Measurements from ENCODE around the gene RBBP8NL. TPM values are rescaled to one million over a fixed set of nuclear protein-coding genes. Genes with fewer than 3 reads are reported as not detected.
A peak's percentile ranks its signal among the peaks of the same experiment; 100 is the strongest.

RBBP8NL gene
- total RNA-seq, 1 experiment from 2014 or later = 0.28 TPM

DNA sequence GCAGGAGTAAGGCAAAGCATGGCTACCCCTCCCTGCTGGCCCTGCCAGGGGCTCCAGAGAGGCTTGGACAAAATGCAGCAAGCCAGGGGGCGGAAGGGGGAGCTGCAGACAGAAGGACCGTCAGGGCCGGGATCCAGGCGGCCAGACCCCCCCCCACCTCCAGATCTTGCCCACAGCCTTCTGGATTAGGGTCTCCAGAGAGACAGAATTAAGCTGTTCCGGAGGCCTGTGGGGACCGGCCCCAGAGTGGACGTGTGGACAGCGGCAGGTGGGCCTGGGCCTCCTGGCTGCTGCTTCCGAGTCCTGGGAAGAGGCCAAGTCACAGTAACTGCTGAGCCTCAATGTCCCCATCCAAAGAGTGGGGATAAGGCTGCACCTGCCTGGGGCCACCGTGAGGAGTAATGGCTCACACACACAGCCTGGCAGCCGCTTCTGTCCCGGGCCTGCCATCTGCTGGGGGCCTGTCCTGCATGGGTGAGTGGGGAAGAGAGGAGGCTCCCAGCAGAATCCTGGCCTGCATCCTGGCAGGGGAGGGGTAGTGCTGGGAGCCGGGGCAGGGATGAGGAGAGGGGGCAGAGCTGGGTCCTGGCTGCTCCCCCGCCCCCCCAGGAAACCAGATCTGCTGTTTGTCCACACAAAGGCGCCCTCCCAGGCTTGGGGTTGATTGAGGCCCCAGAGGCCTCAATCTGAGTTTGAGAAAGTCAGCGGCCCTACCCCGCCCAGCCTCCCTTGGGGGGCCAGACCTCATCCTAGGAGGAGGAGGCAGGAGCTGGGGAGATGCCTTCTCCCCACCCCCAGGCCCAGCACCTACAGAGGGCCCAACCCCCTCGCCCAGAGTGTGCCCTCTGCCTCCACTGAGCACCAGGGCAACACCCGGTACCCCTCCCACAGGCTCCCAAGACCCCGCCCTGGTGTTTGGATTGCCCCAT lies 64.1 kb downstream of the RBBP8NL start:
- Histone ChIP-seq H3K79me2 (ENCODE audit: insufficient read depth, low read length) (peaks cover 10% of the 10 kb centered on the region; the same call in 1 of the 2 replicates), H3K27ac (ENCODE audit: insufficient read length, low read depth, low read length) (peak overlapping the region; percentile 10), H3K23me2 (ENCODE audit: insufficient read length, low read depth, low read length, poor library complexity, severe bottlenecking) (peaks cover 15% of the 10 kb centered on the region), H3K14ac (ENCODE audit: insufficient read depth, low read length) (no peak overlapping the region), H4K8ac (replicated peaks; ENCODE audit: insufficient read length, low read depth, low read length) (no peak overlapping the region), H2BK12ac (ENCODE audit: insufficient read length, low read depth, low read length) (peak overlapping the region; percentile 78), H3K18ac (ENCODE audit: insufficient read length, low read depth, low read length) (peak overlapping the region; percentile 73), H3K4ac (ENCODE audit: low read depth, low read length) (peak overlapping the region; percentile 62; the same call in 1 of the 2 replicates), H4K20me1 (ENCODE audit: control insufficient read depth, insufficient read depth, insufficient read length) (no peaks in the 10 kb centered on the region), H2BK20ac (ENCODE audit: low read depth, low read length, poor library complexity, severe bottlenecking) (no peak overlapping the region), H3K9me3 (ENCODE audit: control insufficient read depth, low read depth, low read length) (no peaks in the 10 kb centered on the region), H4K91ac (ENCODE audit: insufficient read length, low read depth, low read length) (peak overlapping the region; percentile 85), H2BK5ac (ENCODE audit: insufficient read length, low read length) (no peak overlapping the region), H2AFZ (ENCODE audit: low read length) (no peak overlapping the region), H4K5ac (ENCODE audit: insufficient read length, low read depth, low read length) (no peak overlapping the region), H3K27me3 (ENCODE audit: insufficient read depth, low read length) (no peaks in the 10 kb centered on the region), H3T11ph (ENCODE audit: low read length) (no peak overlapping the region), H3K4me2 (ENCODE audit: insufficient read depth, insufficient read length, low read length) (no peak overlapping the region), H3K56ac (ENCODE audit: insufficient read length, low read depth, low read length) (no peak overlapping the region), H3K4me1 (ENCODE audit: insufficient read depth, low read length) (peaks cover 5% of the 10 kb centered on the region; the same call in 1 of the 2 replicates), H2BK120ac (ENCODE audit: low read depth, low read length, poor library complexity, severe bottlenecking) (no peak overlapping the region), H3K79me1 (ENCODE audit: insufficient read depth, low read depth, low read length, poor library complexity, severe bottlenecking) (peaks cover 3% of the 10 kb centered on the region), H2BK15ac (ENCODE audit: low read depth, low read length) (no peak overlapping the region), H3K9ac (ENCODE audit: extremely low read depth, insufficient read length, low read length) (no peak overlapping the region), H2AK5ac (ENCODE audit: insufficient read length, low read length) (peak overlapping the region; percentile 44), H3K23ac (ENCODE audit: insufficient read length, low read depth, low read length) (no peak overlapping the region)
- H3K27me3 Mint-ChIP-seq (ENCODE audit: low read depth) = no peaks in the 10 kb centered on the region
- H3K4me1 Mint-ChIP-seq = peaks cover 31 to 57% of the 10 kb centered on the region in 2 experiments
- H3K9me3 Mint-ChIP-seq = no peaks in the 10 kb centered on the region
- H3K27ac Mint-ChIP-seq = peak overlapping the region; percentile 96 to 98 (median 97); a peak in 6 of 7 replicates
- no CpG with 5 or more reads among the region's 20 CpGs for WGBS (ENCODE audit: extremely low coverage, insufficient read length, low lambda C conversion rate)
- H3K4me3 Mint-ChIP-seq = peak overlapping the region in 1 of 2 experiments; percentile 45; a peak in 1 of 5 replicates
- peak; percentile 73 for DNase-seq
- TF ChIP-seq, protein P1, sequence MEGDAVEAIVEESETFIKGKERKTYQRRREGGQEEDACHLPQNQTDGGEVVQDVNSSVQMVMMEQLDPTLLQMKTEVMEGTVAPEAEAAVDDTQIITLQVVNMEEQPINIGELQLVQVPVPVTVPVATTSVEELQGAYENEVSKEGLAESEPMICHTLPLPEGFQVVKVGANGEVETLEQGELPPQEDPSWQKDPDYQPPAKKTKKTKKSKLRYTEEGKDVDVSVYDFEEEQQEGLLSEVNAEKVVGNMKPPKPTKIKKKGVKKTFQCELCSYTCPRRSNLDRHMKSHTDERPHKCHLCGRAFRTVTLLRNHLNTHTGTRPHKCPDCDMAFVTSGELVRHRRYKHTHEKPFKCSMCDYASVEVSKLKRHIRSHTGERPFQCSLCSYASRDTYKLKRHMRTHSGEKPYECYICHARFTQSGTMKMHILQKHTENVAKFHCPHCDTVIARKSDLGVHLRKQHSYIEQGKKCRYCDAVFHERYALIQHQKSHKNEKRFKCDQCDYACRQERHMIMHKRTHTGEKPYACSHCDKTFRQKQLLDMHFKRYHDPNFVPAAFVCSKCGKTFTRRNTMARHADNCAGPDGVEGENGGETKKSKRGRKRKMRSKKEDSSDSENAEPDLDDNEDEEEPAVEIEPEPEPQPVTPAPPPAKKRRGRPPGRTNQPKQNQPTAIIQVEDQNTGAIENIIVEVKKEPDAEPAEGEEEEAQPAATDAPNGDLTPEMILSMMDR (conservative IDR thresholded peaks at IDR 0.05) = peak; percentile 45; the same call in 2 of the 3 replicates
- peaks cover 0 to 4% (median 2%) of the 10 kb centered on the region in 3 experiments; a peak in 4 of 7 replicates for H3K36me3 Mint-ChIP-seq (ENCODE audit: insufficient read depth in 1 of 3, low read depth in 3 of 3)

Measured in H9 (cell line).